SK-N-SH treated with all-trans-retinoic acid at 6 μM for 48 hours (cell line): ENCODE measurements around the gene GAGE12J.
"Not testable (repeated sequence)": the region's sequence is repeated elsewhere in the genome, so short reads cannot be mapped to it uniquely, and the experiment has no call there.

Source experiments
- ARNTL ChIP-seq: fragments of 450-650 bp; formaldehyde crosslinking; IDR thresholded peaks from 2 replicates; pipeline ENCODE4 v1.5.0; 2020; ENCODE audit warnings: low read depth, mild to moderate bottlenecking, moderate library complexity, borderline replicate concordance
- CSRNP3 ChIP-seq: fragments of 250-450 bp; sonication (Bioruptor Pico); IDR thresholded peaks from 2 replicates; pipeline ENCODE4 v1.5.1; 2021; ENCODE audit warnings: mild to moderate bottlenecking, moderate library complexity
- ESRRG ChIP-seq: fragments of 250-450 bp; sonication (Bioruptor Pico); IDR thresholded peaks from 2 replicates; pipeline ENCODE4 v1.6.1; 2021; ENCODE audit warnings: mild to moderate bottlenecking
- GLIS3 ChIP-seq: fragments of 250-450 bp; sonication (Bioruptor Pico); IDR thresholded peaks from 2 replicates; pipeline ENCODE4 v1.5.0; 2020; ENCODE audit warnings: mild to moderate bottlenecking, moderate library complexity
- PATZ1 ChIP-seq: fragments of 250-450 bp; sonication (Bioruptor Pico); IDR thresholded peaks from 2 replicates; pipeline ENCODE4 v1.8.0; 2020; ENCODE audit warnings: mild to moderate bottlenecking, moderate library complexity, borderline replicate concordance
- PPARA ChIP-seq: fragments of 250-450 bp; sonication (Bioruptor Pico); IDR thresholded peaks from 2 replicates; pipeline ENCODE4 v1.5.0; 2020; ENCODE audit warnings: mild to moderate bottlenecking, borderline replicate concordance
- RARB ChIP-seq: fragments of 250-450 bp; sonication (Bioruptor Pico); IDR thresholded peaks from 2 replicates; pipeline ENCODE4 v1.8.0; 2021; ENCODE audit warnings: mild to moderate bottlenecking, moderate library complexity
- TCF4 ChIP-seq: fragments of 250-450 bp; sonication (Bioruptor Pico); IDR thresholded peaks from 2 replicates; pipeline ENCODE4 v1.8.0; 2021; ENCODE audit warnings: mild to moderate bottlenecking, moderate library complexity, borderline replicate concordance
- ZC3H10 ChIP-seq: fragments of 250-450 bp; sonication (Bioruptor Pico); IDR thresholded peaks from 2 replicates; pipeline ENCODE4 v1.5.1; 2021; ENCODE audit warnings: mild to moderate bottlenecking, moderate library complexity
- ZFP30 ChIP-seq: fragments of 450-650 bp; formaldehyde crosslinking; IDR thresholded peaks from 2 replicates; pipeline ENCODE4 v1.5.0; 2022; ENCODE audit warnings: mild to moderate bottlenecking, moderate library complexity
- ZNF565 ChIP-seq: fragments of 450-650 bp; formaldehyde crosslinking; conservative IDR thresholded peaks from 2 replicates; pipeline ENCODE4 v1.5.0; 2020; ENCODE audit warnings: low read depth, mild to moderate bottlenecking, moderate library complexity
- ZNF70 ChIP-seq: fragments of 450-650 bp; formaldehyde crosslinking; IDR thresholded peaks from 2 replicates; pipeline ENCODE4 v1.5.0; 2020; ENCODE audit warnings: mild to moderate bottlenecking, moderate library complexity
- TF ChIP-seq, protein P1 (sequence below): fragments of 250-450 bp; sonication (Bioruptor Pico); IDR thresholded peaks from 2 replicates; pipeline ENCODE4 v1.5.1; 2020; ENCODE audit warnings: low read depth, mild to moderate bottlenecking, moderate library complexity

GRCh38 chrX:49321737-49322136 lies at the start of gene GAGE12J:
- not testable (repeated sequence) for TF ChIP-seq ZC3H10 (CRISPR knock-in tag); PATZ1; ZFP30 (CRISPR knock-in tag); ARNTL (CRISPR knock-in tag); PPARA; ESRRG (CRISPR knock-in tag); ZNF70 (CRISPR knock-in tag); CSRNP3 (CRISPR knock-in tag); TCF4 (CRISPR knock-in tag); RARB (CRISPR knock-in tag); ZNF565 (CRISPR knock-in tag); GLIS3 (CRISPR knock-in tag)
- TF ChIP-seq, protein P1, sequence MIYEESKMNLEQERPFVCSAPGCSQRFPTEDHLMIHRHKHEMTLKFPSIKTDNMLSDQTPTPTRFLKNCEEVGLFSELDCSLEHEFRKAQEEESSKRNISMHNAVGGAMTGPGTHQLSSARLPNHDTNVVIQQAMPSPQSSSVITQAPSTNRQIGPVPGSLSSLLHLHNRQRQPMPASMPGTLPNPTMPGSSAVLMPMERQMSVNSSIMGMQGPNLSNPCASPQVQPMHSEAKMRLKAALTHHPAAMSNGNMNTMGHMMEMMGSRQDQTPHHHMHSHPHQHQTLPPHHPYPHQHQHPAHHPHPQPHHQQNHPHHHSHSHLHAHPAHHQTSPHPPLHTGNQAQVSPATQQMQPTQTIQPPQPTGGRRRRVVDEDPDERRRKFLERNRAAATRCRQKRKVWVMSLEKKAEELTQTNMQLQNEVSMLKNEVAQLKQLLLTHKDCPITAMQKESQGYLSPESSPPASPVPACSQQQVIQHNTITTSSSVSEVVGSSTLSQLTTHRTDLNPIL (CRISPR knock-in tag), result not testable (repeated sequence)
